ENCODE data around the gene RPS17.
"Not testable (repeated sequence)": the region's sequence is repeated elsewhere in the genome, so short reads cannot be mapped to it uniquely, and the experiment has no call there.

DNA sequence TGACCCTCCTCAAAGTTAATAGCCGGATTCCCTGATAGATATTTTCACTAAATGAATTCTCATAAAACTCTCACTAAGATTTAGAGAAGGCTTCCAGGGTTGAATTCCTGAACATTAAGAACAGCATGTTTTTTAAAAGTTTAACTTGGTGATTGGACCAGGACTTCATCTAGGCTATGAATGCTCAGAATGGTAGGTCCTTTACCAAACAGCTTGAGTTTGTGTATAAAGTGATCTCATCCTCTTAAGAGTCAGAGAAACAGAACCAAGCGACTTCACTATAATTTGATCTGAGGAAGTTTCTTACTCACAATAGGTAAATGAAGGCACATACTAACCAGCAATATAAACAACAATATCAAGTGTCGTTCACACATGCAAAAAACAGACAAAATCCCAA, 36.2 kb downstream of the RPS17 start:
- not testable (repeated sequence) for TF ChIP-seq POLR2A (IDR thresholded peaks at IDR 0.05; ENCODE audit: low read length); GATA1 (IDR thresholded peaks at IDR 0.05; ENCODE audit: low read depth, low read length)

All from erythroblast (primary cell).